HL-60/S4 treated with retinoic acid at 250 ng/mL for 4 days and 3 days (cell line): ENCODE measurements around the gene GOLGA8R.
"Not testable (repeated sequence)": the region's sequence is repeated elsewhere in the genome, so short reads cannot be mapped to it uniquely, and the experiment has no call there.

Experiments
- in situ Hi-C: fragments of 300-500 bp; cut with MboI; formaldehyde crosslinking; loops from 2 replicates; pipeline ENCODE4 v1.7.0; 2022; ENCODE audit warnings: low sequenced_read_pairs

GOLGA8R gene

GRCh38 chr15:30355043-30355442 is 59.0 kb downstream of the GOLGA8R start:
- in situ Hi-C loops = not testable (repeated sequence)
